Activated CD4-positive, alpha-beta T cell treated with anti-CD3 and anti-CD28 coated beads for 24 hours (primary cell): Measurements from ENCODE around the gene PDE6D.
A peak's percentile ranks its signal among the peaks of the same experiment; 100 is the strongest.

Source experiments
- DNase-seq, 2 donors: peaks; one replicate each; pipeline ENCODE4 v3.0.0-alpha.2; 2020; ENCODE audit warnings: low read depth in 2 of 2

The PDE6D gene

GRCh38 chr2:231706731-231707624 lies 74.1 kb downstream of the PDE6D start:
- DNase-seq: peak; percentile 95 to 96

- DNase-seq: no peak
These were observed 77.1 kb downstream of the PDE6D start for GRCh38 chr2:231704017-231704416.

- DNase-seq: no peak
These were observed 79.4 kb downstream of the PDE6D start for GRCh38 chr2:231701456-231702373.

- DNase-seq: no peak
These were observed 82.1 kb downstream of the PDE6D start for GRCh38 chr2:231699006-231699405.

- no peak for DNase-seq
These were observed 85.1 kb downstream of the PDE6D start for GRCh38 chr2:231696004-231696367.

GRCh38 chr2:231693956-231694355 lies 87.1 kb downstream of the PDE6D start:
- no peak for DNase-seq

- DNase-seq: no peak
These were observed 88.2 kb downstream of the PDE6D start for GRCh38 chr2:231692847-231693246.

- no peak for DNase-seq
These were observed 89.8 kb downstream of the PDE6D start for GRCh38 chr2:231691251-231691772.

GRCh38 chr2:231689124-231689893 lies 91.8 kb downstream of the PDE6D start:
- no peak for DNase-seq

GRCh38 chr2:231688719-231689118 lies 92.4 kb downstream of the PDE6D start:
- no peak for DNase-seq

- DNase-seq: no peak
These were observed 93.1 kb downstream of the PDE6D start for GRCh38 chr2:231687961-231688360.

- DNase-seq: peak; percentile 50 to 51
These were observed 93.8 kb downstream of the PDE6D start for GRCh38 chr2:231687133-231687852.

GRCh38 chr2:231686192-231687100 lies 94.6 kb downstream of the PDE6D start:
- DNase-seq: no peak

- DNase-seq: no peak
These were observed 95.5 kb downstream of the PDE6D start for GRCh38 chr2:231685349-231686191.

GRCh38 chr2:231684314-231685223 lies 96.5 kb downstream of the PDE6D start:
- DNase-seq: no peak

GRCh38 chr2:231683292-231684235 lies 97.5 kb downstream of the PDE6D start:
- DNase-seq: no peak
